ENCODE measurements around the gene ZNF816.
"Not testable (repeated sequence)": the region's sequence is repeated elsewhere in the genome, so short reads cannot be mapped to it uniquely, and the experiment has no call there.

Gene ZNF816

DNA sequence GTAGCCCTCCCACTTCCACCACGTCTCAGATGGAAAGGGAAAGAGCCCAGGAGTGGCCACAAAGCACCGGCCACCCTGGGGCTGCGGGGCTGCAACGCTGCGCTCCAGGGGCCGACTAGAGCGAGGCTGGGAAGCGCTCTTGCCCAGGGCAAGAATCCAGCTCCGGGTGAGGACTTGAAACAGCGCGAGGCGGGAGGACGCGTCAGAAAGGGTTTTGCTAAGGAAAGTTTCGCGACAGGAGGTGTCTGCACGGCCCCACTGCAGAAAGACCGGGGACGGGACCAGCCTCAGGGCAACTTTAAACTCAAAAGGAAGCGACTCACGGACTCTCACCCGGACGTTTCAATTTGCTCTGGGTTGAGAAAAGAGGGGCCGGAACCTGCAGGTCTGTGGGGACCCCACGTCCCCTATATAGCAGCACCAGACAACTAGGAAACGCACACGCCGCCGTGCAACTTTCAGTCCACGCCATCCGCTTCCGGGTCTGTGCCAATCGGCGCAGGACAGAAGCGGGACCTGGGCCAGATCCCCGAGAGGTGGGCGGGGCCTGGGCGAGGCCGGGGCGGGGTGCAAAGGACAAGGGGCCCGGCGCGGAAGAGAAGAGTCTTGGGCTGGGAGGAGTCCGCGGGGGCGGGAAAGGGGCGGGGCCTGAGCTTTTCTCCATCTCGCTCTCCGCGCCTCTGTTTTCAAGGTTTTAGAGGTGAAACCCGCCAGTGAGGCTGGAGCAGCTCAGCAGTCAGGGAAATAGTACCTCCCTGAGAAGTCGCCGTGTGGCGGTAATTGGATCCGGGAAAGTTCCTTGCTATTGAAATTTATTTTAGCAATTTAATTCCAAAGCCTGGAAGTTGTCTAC lies at the start of gene ZNF816:
TSS of gene ZNF816 (minus strand) at position 488 of the 853 bp plus-strand sequence. CDS start 6,792 bp downstream, outside the sequence.
- DNase-seq, result peak; percentile 66 to 71

DNA sequence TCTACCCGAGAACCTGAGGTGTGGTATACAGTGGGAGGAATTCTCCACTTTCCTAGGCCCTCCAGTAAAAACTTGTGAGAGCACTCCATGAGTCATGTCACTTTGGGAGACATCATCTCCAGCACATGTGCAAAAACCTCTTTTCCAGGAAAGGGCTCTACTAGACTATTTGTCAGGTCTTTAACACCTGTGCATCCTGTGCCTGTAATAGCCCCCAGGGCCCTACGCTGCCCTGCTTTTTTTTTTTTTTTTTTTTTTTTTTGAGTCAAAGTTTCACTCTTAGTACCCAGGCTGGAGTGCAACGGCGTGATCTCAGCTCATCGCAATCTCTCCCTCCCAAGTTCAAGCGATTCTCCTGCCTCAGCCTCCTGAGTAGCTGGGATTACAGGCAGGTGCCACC lies 49.3 kb upstream of the ZNF816 start:
- no peak for DNase-seq

DNA sequence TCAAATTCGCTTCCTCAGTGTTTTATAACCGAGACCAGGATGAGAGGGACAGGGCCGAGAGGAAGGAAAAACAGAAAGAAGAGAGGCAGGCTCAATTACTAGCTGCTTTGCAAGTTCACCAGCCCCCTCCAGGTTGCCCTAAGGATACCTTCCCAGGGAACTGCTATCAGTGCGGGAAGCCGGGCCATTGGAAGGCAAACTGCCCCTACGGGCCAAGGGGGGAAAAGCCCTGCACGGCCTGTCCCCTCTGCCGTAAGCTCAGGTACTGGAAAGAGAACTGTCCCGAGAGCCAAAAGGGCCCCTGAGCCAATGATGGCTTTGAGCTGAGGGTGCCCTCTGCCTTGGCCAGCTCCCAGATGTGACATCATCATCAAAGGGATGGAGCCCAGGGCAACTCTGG lies 47.8 kb upstream of the ZNF816 start:
- DNase-seq, result no peak

DNA sequence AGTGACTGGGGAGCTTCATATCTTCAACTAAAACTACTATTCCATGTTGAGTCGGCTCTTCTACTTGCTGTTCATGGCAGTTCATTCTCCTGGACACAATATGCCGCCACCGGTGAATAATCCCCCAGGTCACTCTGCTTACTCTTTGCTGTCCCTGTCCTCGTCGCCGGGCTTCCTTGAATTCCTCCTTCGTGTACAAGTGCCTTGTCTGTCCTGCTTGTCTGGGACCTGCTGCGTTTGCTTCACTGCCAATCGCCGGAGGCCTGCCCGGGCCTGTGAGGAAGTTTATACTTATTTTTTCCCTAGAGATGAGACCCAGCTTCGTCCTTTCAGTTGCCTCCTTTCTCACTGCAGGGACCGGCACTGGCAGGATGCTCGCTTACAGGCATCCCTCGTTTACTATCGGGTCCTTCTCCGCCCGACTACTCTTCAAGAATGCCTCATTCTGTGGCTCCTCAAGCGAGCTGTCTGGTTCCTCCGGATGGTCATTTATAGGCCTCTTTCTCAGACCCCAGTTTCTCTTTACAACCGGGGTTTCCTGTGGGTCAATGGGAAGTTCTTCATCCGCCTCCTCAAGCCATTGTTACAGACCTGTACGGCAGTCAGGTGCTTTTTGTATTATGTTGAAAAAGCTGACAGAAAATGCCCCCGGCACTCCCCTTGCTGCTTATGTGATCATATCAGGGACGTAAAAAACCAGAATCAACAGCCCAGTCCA lies 45.5 kb upstream of the ZNF816 start:
- no peak for DNase-seq

DNA sequence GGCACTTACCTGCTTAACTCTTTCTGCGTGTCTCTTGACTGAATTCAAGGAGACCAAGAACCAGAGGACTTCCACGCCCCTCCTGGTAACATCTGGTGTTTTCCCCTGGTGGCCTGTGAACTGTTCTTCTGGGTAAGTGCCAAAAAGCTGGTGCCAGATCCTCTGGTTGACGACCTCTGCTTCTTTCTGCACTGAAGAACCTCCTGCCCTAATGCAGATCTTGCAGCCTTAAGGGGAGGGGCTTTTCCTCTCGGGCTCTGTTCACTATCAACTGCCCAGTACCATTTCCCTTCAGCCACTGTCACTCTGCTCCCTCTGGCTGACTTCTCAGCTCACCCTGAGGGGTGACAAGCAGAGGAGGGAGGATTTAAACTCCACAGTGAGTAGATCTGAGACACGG lies 44.9 kb upstream of the ZNF816 start:
- DNase-seq, result no peak

DNA sequence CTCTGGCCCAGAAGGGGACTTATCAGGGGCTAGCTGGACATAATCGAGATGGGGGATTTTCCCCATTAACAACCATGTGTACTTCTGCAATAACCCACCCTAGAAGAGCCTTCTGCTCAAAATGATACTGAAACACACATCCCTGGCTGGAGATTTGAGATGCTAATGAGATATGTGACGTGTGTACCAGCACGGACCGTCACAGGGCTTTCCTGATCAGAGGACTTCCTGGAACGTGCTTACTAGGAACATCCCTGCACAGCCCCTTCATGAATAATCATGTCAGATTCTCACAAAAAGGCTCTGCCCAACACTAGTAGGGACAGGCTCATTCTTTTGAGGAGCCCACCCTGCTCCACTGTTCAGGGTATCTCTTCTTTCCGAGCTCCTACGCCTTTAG lies 44.5 kb upstream of the ZNF816 start:
- no peak for DNase-seq

DNA sequence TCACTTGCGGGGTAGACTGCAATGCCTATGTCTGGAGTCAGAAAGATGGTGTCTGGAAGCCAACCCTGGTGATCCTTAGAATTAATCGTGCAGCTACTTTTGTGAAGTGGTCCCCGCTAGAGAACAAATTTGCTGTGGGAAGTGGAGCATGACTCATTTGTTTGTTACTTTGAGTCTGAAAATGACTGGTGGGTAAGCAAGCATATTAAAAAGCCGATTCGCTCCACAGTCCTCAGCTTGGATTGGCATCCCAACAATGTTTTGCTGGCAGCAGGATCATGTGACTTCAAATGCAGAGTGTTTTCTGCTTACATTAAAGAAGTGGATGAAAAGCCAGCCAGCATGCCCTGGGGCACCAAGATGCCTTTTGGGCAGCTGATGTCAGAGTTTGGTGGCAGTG lies 41.6 kb upstream of the ZNF816 start:
- DNase-seq, result no peak

DNA sequence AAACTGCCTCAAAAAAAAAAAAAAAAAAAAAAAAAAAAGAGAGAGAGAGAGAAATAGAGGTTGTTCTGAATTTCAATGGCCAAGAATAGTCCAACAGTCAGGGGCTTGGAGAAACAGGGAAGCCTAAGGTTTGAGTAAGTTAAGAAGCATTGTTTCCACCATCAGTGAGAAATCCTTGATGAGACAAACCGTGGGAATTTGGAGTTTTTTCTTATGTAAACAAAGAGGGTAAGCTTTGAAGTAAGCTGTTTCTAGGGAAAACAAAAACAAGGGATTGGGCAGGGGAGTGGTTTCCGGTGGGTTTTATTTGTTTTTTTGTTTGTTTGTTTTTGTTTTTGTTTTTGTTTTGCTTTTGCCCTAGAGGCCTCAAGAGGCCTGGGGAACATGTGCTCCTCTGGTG lies 39.8 kb upstream of the ZNF816 start:
- DNase-seq, result no peak

DNA sequence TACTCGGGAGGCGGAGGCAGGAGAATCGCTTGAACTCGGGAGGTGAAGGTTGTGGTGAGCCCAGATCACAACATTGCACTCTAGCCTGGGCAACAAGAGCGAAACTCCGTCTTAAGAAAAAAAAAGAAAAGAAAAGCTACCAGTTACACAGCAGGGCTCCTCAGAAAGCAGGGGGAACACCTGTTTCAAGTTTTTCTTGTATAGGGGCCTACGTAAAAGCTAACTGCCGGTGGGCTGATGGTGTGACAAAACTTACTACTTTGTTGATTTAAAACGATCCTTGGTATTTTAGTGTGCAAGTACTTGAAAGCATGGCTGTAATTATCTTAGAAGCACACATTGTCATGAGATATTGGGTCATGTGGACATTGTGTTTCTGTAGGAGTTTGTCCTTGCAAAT lies 35.3 kb upstream of the ZNF816 start:
- no peak for DNase-seq

DNA sequence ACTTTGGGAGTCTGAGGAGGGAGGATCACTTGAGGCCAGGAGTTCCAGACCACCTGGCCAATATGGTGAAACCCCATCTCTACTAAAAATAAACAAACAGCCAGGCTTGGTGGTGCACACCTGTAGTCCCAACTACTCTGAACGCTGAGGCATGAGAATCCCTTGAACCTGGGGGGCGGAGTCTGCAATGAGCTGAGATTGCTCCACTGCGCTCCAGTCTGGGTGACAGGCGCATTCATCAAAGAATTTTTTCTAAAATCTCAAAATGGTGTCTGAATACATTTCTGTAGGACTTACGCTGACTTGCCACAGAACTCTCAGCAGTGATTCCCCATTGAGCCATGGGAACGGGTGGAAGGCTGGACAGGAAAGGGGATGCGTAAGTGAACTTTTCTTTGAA lies 33.0 kb upstream of the ZNF816 start:
- DNase-seq, result no peak

DNA sequence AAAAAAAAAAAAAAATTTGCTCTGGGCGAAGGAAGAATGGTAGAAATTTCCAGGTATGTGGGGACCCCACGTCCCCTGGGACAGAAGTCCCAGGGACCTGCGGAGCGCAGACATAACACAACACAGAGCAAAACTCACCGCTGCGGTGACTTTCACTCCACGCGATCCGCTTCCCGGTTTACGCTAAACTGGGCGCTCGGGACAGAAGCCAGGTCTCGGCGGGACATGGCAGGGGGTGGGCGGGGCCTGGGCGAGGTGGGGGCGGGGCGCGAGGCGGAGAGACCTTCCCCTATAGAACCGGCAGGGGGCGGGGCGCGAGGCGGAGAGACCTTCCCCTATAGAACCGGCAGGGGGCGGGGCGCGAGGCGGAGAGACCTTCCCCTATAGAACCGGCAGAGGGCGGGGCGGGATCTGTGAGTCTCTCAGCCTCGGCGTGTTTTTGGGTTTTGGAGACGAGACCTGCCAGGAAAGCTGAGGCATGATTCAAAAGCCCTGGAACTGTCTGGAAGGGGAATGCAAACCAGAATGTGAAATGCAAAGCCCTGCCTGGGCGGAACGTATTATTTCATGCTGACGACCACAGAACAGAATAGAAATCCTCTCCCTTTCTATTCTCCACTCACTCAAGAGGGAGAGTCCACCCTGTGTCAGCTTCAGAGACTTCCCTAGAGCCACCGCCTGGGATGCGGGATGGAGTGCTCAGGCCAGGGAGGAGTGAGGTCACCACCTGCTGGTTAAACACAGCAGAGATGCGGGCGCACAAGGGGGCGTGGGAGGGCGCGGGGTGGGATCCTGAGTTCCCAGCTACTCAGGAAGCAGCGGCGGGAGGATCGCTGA lies 30.9 kb upstream of the ZNF816 start:
- no peak for DNase-seq

DNA sequence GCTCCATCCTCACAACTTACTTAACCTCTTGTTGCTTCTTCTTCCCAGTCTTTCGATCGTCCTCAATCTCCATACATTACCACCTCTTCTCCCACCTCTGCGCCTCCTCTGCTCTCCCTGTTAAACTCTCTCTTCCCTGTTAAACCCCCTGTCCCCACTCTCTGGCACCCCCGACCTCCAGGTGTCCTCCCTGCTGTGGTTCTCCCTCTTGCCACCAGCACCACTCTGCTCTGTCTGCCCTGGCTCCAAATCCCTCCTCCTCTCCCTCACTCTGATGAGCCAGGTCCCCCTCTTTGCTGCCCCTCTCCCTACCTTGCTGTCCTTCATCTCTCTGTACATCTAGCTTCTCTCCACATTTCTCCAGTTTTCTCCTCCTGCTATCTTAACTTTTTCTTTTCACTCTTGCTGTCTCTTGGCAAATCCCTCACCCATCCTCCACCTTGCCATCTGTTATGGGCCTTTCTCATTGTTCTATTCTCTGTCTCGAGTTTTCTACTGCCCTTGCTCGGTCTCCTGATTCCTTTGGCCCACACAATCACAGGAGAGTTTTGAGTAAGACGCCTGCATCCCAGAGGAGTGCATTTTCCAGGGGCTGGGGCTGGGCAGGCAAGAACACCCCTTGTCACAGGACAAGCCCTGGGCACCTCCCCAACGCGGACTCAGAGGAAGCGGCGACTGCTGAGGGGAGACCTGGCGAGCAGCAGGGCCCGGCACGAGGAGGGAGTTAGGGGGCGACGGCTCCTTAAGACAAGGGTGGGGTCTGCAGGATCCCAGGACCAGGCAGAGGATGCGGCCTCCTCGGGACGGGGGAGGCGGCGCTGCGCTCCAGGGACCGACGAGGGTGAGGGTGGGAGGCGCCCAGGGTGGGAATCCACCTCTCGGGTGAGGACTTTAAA lies 29.7 kb upstream of the ZNF816 start:
- DNase-seq, result no peak

DNA sequence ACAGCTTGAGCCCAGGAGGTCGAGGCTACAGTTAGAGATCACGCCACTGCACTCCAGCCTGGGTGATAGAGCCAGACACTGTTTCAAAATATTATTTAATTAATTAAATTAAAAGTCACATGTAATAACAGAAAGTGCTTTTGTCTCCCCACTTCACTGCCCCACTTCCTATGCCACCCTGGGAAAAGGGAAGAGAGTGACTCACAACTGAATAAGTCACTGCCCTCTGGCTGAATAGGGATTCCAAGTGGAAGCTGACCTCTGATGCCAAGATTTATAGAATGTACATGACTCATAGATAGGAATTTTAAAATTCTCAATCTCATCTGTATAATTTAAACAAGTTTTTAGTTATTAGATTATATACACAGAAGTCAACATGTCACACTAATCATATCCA lies 28.8 kb upstream of the ZNF816 start:
- DNase-seq, result no peak

DNA sequence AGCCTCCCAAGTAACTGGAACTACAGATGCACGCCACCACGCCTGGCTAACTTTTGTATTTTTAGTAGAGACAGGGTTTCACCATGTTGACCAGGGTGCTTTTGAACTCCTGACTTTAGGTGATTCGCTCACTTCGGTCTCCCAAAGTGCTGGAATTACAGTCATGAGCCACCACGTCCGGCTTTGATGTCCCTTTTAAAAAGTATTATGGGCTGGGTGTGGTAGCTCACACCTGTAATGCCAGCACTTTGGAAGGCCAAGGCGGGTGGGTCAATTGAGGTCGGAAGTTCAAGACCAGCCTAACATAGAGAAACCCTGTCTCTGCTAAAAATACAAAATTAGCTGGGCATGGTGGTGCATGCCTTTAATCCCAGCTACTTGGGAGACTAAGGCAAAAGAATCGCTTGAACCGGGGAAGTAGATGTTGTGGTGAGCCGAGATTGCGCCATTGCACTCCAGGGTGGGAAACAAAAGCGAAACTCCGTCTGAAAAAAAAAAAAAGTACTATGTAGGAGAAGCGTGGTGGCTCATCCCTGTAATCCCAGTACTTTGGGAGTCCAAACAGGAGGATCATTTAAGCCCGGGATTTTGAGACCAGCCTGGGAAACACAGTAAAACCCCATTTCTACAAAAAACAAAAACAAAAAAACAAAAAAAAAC lies 28.2 kb upstream of the ZNF816 start:
- no peak for DNase-seq

DNA sequence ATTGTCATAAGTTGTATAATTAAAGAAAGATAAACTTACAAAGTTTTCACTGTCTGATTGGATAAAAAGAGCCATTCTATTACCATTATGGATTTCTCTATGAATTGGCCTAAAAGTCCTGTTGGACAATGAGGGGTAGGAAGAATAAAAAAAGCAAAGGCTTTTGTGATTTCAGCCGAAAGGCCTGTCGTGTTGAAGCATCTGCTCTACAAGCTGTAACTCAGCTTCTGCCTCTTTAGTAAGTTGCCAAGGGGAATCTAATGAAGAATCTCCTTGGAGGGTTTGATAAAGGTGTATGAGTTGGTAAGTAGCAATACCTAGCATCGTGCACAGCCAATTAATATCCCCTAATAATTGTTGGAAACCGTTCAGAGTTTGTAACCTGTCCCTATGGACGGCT lies 25.8 kb upstream of the ZNF816 start:
- no peak for DNase-seq

DNA sequence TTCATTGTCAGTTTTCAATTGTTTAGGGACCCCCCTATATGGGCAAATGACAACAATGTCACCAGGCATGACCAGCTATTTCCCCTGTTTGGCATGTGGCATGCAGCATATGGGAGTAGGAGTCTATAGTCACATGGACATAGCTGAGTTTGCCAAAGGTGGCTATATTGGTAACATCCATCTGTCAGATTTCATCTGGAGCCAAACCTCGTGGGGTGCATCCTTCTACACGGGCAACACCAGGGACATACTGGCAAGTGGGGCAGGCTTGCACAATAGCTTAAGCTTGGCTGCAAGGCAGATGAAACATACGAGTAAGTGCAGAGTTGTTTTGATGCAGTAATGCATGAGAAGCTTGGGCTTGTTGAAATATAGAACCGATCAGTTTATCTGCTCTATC lies 24.5 kb upstream of the ZNF816 start:
- no peak for DNase-seq

DNA sequence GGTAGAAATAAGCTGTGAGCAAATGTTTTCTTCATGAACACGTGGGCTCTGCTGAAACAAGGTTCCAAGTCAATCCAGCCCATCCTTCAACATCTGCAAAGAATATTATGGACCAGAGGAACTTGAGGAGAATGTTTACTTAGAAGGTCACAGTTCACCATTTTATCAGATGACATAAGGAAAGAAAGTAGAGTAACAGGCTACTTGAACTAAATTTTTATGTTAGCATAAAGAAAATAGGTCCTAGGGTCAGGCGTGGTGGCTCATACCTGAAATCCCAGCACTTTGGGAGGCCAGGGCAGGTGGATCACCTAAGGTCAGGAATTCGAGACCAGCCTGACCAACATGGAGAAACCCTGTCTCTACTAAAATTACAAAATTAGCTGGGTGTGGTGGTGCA lies 20.5 kb upstream of the ZNF816 start:
- not testable (repeated sequence) for DNase-seq

DNA sequence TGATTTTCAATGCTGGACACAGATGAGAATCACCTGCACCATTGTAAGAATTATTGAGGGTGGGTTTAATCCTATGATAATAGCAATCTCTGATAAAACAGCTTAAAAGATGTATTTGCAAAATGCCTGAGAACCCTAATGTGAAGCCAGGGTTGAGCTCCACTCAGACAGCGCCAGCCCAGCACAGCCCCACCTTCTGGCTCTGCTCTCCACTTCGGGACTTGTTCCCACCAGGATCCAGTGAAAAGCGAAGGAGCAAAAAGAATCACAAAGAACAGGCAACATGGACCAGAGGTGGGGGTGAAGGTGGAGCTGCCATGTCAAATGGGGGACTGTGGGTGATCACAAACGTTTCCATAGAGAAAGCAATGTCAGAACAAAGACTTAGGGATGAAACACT lies 18.6 kb upstream of the ZNF816 start:
- DNase-seq, result no peak

DNA sequence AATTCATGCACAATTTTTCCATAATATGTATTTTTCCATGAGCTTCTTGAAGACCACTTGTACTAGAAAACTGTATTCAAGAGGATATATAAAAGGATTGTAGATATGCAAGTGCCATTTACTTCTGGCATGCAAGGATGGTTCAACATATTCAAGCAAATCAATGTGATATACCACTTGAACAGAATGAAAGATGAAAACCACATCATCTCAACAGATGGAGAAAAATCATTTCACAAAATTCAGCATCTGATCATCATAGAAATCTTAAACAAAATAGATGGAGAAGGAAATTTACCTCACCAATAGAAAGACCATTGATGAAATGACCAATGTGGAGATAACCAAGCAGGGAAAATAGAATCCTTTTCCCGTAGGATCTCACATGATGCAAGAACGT lies 5.1 kb upstream of the ZNF816 start:
- no peak for DNase-seq

DNA sequence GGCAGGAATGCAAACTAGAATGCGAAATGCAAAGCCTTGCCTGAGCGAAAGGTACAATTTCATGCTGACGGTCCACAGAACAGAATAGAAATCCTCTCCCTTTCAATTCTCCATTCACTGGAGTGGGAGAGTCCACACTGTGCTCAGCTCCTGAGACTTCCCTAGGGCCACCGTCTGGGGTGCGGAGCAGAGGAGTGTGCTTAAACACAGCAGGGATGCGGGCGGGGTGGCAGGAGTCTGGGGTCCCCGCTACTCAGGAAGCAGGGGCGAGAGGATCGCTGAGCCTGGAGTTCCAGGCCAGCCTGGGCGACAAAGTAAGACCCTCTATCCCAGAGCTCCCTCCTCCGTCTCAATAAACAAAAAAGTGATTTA lies 552 bp upstream of the ZNF816 start:
- no peak for DNase-seq

DNA sequence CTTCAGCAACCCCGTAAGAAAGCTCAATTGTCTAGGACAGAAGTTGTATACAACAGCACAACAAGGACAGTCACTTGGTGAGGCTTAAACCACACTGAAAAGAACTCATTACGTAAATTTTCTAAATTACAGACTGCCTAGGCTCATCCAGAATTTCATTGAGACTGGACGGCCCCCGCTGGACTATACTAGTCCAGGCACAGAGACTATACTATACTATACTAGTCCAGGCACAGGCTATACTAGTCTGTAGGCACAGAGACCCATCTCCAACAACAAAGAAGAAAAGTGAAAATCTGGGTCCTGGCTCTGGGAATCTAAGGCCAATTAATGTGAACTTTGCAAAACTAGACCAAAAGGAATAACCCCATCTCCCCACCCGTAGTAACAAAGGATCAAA lies 700 bp downstream of the ZNF816 start:
- DNase-seq, result no peak
